Occipital lobe (tissue), 2 donors: ENCODE measurements around the gene ELOA. TPM values are rescaled to one million over a fixed set of nuclear protein-coding genes. Genes with fewer than 3 reads are reported as not detected.
"Not testable (repeated sequence)": the region's sequence is repeated elsewhere in the genome, so short reads cannot be mapped to it uniquely, and the experiment has no call there.

ENCODE experiments used
- DNase-seq: peaks from one replicate; lab custom pipeline; 2025; lab: John Stamatoyannopoulos, UW
- total RNA-seq: library from RNA; depleted of rRNA; stranded (reverse); fragments of >200 nt; gene quantifications from one replicate; pipeline ENCODE4 v1.2.3, GENCODE V29; 2014

The ELOA gene
- total RNA-seq, 1 donor from 2014 or later, result 23.7 TPM

DNA sequence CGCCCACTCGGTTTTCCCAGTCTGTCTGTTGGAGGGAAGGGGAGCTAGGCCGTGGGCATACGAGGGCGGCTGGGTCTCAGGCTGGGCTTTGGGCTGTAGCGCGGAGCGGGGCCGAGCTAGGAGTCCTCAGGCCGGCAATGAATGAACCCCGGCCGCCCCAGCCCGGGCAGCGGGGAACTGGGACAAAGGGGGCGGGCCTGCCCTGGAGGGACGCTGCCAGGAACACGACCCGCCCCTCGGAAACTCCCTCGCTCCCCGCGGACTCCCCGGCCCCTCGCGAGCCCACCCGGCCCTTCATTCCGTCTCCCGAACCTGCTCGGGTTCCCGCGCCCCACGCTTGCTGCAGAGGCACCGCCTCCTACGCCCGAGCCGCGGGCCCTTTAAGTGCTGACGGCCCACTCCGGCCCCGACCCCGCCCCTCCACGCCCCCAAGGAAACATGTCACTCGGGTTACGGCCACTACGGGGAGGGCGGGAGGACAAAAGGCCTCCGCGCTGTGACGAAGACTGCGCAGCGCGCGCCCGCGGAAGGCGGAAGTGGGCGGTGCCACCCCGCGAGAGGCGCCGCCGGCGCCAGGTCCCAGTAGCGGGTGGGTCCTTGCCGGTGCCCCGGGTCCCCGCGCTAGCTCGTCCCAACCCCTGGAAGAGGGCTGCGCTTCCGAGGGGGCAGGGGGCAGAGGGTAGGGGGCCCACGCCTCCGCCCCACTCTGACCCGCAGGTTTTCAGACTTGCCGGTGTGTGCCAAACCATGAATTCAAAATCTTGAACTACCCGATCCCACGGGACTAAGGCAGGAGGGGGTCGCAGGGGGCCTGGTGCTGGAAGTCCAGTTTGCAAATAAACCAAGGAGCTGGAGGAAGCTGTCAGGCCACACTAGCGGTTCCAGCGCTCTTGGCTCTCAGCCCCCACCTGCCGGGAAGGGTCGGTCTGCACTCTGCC lies 57.4 kb downstream of the ELOA start, which contains the start of gene GALE:
GALE (minus strand) TSS at position 355 of the 938 bp plus-strand sequence. CDS start 1,747 bp downstream, outside the sequence.
- peak; percentile 92 for DNase-seq

DNA sequence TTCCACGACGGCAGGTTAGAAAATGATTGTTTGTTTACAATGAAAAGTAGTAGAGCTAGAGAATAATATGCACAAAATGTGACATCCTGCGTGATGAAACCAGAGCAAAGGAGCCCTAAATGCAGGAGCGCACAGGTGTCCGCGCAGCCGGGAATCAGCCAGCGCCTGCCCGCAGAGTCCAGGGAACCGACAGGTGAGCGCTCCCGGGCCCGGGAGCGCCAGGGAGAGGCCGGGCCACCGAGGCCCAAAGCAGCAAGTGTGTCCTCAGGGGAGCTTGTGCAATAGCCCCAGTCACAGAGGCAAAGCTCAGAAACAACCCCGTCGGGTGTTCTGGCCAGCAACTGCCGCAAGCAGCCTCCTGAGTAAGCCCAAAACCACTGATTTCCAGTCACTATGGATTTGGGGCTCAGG lies 58.1 kb downstream of the ELOA start:
- no peak for DNase-seq

GRCh38 chr1:23801876-23802275 lies 58.6 kb downstream of the ELOA start:
- no peak for DNase-seq

- not testable (repeated sequence) for DNase-seq
Observed at GRCh38 chr1:23802809-23803342, 59.6 kb downstream of the ELOA start.

GRCh38 chr1:23803674-23804073 lies 60.4 kb downstream of the ELOA start:
- no peak for DNase-seq

GRCh38 chr1:23804183-23804835 lies 61.0 kb downstream of the ELOA start:
- DNase-seq, result no peak

DNA sequence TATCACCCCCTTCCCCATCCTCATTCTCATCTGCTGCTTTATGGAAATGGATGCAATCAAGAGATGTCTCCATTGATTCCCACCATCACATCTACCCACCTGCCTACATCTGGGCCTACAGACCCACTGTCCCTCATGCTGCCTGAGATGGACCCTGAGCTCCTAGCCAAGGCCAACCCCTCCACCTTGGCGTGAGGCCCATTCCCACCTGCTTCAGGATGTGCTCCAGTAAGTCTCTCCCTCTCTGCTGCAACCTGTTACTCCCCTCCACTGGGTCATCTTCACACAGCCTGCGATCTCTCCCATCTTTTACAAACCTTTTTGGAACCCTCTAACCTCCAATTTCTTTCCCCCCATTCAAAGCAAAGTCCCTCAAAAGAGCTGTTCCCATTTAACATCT lies 61.8 kb downstream of the ELOA start:
- DNase-seq, result no peak

DNA sequence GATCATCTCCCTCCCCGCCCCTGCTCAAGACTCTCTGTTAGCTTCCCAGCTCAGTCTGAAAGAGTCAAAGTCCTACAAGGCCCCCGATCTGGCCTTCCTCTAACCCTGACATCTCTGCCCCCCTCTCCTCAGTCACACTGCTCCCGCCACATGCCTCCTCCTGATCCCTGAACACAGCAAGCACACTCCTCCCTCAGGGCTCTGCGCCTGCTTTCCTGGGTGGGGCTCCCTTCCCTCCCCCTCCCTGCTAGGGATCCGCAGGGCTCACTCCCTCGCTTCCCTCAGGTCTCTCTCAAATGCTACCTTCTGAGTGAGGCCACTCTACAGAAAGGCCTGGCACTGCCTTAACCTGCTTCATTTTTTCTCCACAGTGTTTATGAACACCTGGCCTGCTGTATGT lies 63.0 kb downstream of the ELOA start:
- DNase-seq, result no peak

DNA sequence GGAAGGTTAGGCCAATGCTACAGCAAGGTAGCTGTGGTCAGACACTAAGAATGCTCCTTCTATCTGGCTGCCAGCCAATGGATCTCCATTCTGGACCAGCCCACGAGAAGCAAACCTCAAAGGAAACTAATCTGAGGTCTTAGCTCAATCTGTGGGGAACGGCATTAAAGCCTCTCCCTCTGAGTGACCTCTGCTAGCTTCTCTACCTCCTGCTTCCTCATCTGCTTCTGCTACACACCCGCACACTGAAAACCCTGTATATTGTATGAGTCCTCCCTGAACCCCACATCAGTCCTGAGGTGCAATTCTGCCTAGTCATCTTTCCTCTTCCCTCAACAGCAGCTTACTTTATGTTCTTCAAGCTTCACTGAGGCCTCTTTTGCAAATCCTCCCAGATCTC lies 64.2 kb downstream of the ELOA start:
- no peak for DNase-seq

GRCh38 chr1:23809751-23810171 lies 66.5 kb downstream of the ELOA start:
- no peak for DNase-seq

GRCh38 chr1:23810818-23811540 lies 67.7 kb downstream of the ELOA start:
- DNase-seq, result no peak

Other genes with a start within 250 kb of the ELOA start
- 0.78 TPM for gene E2F2, start 212.2 kb upstream of the ELOA start, total RNA-seq
- 30.3 TPM for gene ID3, start 184.0 kb upstream of the ELOA start, total RNA-seq
- gene RPL11, start 51.7 kb upstream of the ELOA start, total RNA-seq, result 852 TPM
- gene PITHD1, start 34.9 kb downstream of the ELOA start, total RNA-seq, result 57.9 TPM
- gene LYPLA2, start 47.7 kb downstream of the ELOA start, total RNA-seq, result 20.7 TPM
- gene GALE, start 57.3 kb downstream of the ELOA start, total RNA-seq, result 20.0 TPM
- 13.7 TPM for gene HMGCL, start 82.0 kb downstream of the ELOA start, total RNA-seq
- 19.0 TPM for gene FUCA1, start 124.8 kb downstream of the ELOA start, total RNA-seq
- not detected for gene CNR2, start 169.9 kb downstream of the ELOA start, total RNA-seq
- gene PNRC2, start 216.4 kb downstream of the ELOA start, total RNA-seq, result 98.7 TPM
- 135 TPM for gene SRSF10, start 236.9 kb downstream of the ELOA start, total RNA-seq